ENCODE results near the gene BNC2.

The BNC2 gene

GRCh38 chr9:16434526-16434925 lies 435.9 kb downstream of the BNC2 start:
- DNase-seq = no peak

- DNase-seq = no peak
Observed at GRCh38 chr9:16433494-16433893, 437.0 kb downstream of the BNC2 start.

GRCh38 chr9:16431666-16432392 lies 438.6 kb downstream of the BNC2 start:
- DNase-seq = no peak

- DNase-seq = no peak
Observed at GRCh38 chr9:16429671-16430070, 440.8 kb downstream of the BNC2 start.

GRCh38 chr9:16427873-16428427 lies 442.5 kb downstream of the BNC2 start:
- no peak for DNase-seq

GRCh38 chr9:16426716-16427115 lies 443.8 kb downstream of the BNC2 start:
- no peak for DNase-seq

GRCh38 chr9:16425562-16426231 lies 444.8 kb downstream of the BNC2 start:
- no peak for DNase-seq

- no peak for DNase-seq
Observed at GRCh38 chr9:16422114-16422513, 448.4 kb downstream of the BNC2 start.

- DNase-seq = no peak
Observed at GRCh38 chr9:16421532-16421931, 448.9 kb downstream of the BNC2 start.

GRCh38 chr9:16419124-16419523 lies 451.3 kb downstream of the BNC2 start:
- DNase-seq = no peak

- no peak for DNase-seq
Observed at GRCh38 chr9:16418721-16419120, 451.7 kb downstream of the BNC2 start.

GRCh38 chr9:16417749-16418148 lies 452.7 kb downstream of the BNC2 start:
- no peak for DNase-seq

- DNase-seq = no peak
Observed at GRCh38 chr9:16417161-16417560, 453.3 kb downstream of the BNC2 start.

GRCh38 chr9:16414451-16414850 lies 456.0 kb downstream of the BNC2 start:
- no peak for DNase-seq

GRCh38 chr9:16413509-16414016 lies 456.9 kb downstream of the BNC2 start:
- peak in 1 of 2 donors; percentile 4 for DNase-seq

GRCh38 chr9:16412740-16413139 lies 457.7 kb downstream of the BNC2 start:
- no peak for DNase-seq

- no peak for DNase-seq
Observed at GRCh38 chr9:16411311-16411710, 459.2 kb downstream of the BNC2 start.

GRCh38 chr9:16410601-16411280 lies 459.7 kb downstream of the BNC2 start:
- no peak for DNase-seq

- no peak for DNase-seq
Observed at GRCh38 chr9:16407617-16408016, 462.9 kb downstream of the BNC2 start.

GRCh38 chr9:16406526-16407225 lies 463.8 kb downstream of the BNC2 start:
- DNase-seq = no peak

- DNase-seq = no peak
Observed at GRCh38 chr9:16405421-16405820, 465.0 kb downstream of the BNC2 start.

GRCh38 chr9:16401701-16402100 lies 468.8 kb downstream of the BNC2 start:
- DNase-seq = no peak

GRCh38 chr9:16398691-16399090 lies 471.8 kb downstream of the BNC2 start:
- DNase-seq = no peak
